Renal pelvis (tissue), 4 donors: Measurements from ENCODE around the gene PTGFRN. TPM values are rescaled to one million over a fixed set of nuclear protein-coding genes. Genes with fewer than 3 reads are reported as not detected.

Source experiments
- DNase-seq: peaks from one replicate; pipeline ENCODE4 v3.0.0-alpha.2; 2013
- polyA plus RNA-seq, 3 donors: library from polyadenylated mRNA; unstranded; fragments of 120-200 nt; gene quantifications; one replicate each; pipeline ENCODE4 v1.2.1, GENCODE V29; 2013; ENCODE audit not compliant: insufficient read length in 3 of 3

Gene PTGFRN
- polyA plus RNA-seq, 3 donors = 45.3 to 53.3 (median 48.9) TPM

DNA sequence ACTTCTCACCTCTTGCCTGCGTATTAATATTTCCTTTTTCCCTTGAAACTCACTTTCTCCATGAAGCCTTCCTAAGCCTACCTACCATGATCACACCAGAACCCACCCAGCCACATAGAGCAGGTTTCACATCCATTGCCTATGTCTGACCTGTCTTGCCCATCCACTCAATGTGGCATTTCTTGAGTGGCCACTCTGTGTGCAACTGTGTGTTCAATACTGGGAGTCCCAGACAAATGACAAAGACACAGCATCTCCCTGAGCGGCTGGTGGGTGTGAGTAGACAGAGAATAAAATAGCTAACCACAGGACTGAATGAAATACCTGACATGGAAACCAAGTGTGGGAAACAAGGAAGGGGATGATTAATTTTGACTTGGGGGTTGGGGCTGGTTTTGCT is 3.1 kb downstream of the PTGFRN start:
- no peak for DNase-seq

DNA sequence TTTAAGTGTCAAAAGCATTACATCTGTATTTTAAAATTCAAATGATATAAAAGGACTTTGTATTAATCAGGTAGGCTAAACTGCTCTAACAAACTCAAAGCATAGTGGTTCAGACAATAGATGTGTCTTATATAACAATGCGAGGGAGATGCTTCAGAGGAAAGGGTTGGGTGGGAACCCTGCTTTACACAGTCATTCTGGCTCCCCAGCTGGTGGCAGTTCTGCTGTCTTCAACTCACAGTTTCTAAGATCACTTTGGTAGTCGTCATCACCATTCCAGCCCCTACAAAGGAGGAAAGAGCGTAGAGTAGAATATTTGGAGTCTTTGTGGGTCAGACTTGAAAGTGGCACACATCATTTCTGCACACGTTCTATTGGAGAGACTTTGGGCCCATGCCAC is 4.2 kb downstream of the PTGFRN start:
- DNase-seq = no peak

DNA sequence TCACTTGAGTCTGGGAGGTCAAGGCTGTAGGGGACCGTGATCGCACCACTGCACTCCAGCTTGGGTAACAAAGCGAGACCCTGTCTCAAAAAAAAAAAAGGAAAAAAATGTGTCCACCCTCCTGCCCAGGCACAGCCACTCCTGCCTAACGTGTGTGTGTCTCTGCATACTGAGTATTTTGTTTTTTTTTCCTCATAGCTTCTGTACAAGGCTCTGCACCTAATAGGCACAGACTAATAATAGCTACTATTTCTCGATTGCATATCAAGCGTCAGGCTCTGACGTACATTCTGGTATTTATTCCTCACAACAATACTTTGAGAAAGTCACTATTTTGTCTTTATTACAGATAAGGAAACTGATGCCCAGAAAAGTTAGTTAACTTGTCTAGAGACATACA is 5.0 kb downstream of the PTGFRN start:
- no peak for DNase-seq

DNA sequence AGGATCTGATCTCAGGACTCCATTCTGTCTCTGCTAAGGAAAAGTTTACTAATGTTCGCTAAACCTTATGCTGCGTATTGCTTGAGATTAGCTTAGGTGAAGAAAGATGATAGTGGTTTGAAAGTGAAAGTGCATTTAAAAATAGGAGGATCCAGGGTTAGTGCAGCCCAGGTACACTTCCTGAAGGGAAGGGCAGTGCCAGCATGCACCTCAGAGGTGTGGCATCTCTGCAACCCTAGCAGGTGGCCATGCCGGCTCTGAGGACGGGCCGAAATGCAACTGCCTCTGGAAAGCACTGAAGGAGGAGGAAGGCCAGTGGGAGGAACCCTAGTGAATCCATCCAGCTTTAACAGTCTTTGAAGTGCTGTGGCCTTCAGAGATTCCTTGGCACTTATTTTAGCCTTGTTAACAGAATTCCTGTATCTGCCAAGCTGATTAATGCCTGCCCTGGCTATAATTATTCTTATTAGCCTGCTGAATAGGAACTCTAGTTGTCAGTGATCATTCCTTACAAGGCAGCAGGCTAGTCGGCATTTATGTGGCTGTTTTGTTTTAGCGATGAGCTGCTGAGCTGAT is 5.5 kb downstream of the PTGFRN start:
- no peak for DNase-seq

DNA sequence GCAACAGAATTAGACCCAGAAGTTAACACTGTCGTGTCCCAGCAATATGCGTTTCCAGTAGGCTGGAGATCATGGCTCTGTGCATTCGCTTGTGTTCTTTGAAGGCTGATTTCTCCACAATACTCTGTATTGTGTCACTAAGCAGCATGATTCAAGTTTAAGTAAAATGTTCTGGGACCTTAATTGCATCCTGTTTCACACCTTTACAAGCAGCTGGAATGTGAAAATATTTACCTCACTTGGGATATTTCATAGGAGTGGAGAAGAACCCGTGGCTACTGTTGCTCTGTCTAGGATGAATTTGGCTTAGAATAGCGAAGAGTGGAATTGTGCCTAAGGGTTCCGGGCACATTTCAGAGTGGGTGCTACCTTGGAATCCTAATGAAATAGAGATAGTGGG is 6.3 kb downstream of the PTGFRN start:
- no peak for DNase-seq

DNA sequence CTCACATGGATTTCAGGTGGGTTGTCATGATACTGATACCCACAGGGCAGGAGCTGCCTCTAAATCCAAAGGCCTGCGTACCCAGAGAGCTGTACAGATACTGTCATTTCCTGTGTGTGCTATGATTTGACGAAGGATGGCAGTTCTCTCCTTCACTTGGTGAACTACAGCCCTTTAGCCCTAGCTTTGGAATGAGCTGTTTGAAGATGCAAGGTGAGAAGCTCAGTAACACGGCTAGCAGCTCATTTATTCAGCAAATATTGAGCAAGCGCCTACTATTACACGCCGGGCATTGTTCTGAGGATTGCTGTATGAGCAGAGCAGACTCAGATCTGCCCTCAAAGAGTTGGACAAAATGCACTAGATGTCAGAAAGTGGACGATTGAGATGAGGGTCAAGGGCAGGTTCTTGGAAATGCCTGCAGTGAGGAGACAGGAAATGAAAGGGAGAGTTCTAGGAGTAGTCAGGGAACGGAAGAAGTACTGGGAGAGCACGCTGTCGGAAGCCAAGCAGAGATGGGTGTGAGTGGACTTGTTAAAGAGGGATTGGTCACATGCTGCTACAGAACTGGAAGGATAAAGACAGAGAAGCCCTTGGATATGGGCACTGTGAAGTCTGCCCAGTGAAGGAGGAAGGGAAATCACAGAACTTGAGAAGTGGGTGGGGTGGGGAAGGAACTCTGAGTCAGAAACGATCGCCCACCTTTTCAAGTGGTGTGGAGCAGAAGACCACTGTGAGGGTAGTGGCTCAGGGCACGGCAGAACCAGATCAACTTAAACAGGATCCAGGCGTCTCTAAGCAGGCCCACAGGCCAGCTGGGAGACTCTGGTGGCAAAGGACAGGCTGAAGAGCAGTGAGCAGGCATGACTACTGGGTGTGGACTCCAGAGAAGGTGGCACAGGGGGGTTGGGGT is 7.1 kb downstream of the PTGFRN start:
- no peak for DNase-seq

DNA sequence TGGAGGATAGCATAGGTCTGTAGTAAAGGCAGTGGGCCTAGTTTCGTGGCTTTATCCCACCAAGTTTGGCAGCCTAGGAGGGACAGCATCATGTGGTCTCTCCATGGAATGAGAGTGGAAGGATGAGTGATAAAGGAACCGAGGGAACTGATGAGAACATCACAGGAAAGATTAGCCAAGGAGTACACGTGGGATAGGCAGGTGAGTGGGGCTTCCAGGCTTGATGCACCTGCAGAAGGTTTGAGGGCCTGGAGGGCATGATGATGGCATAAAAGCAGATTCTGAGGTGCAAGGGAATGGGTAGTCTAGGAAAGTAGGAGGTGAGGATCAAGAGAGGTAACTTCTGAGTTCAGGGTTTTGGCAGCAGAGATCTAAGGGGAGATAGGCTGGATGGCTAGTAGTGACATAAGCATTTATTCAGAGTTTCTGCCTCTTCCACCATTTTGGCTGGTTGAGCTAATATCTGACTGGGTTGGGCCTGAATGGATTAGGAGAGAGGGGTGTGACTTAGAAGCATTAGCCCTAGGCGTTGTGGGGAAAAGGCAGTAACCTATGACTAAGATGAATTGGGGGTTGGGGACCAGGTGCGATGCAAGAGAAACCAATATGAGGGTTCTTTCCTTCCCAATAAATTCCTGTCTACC is 9.1 kb downstream of the PTGFRN start:
- DNase-seq = no peak

DNA sequence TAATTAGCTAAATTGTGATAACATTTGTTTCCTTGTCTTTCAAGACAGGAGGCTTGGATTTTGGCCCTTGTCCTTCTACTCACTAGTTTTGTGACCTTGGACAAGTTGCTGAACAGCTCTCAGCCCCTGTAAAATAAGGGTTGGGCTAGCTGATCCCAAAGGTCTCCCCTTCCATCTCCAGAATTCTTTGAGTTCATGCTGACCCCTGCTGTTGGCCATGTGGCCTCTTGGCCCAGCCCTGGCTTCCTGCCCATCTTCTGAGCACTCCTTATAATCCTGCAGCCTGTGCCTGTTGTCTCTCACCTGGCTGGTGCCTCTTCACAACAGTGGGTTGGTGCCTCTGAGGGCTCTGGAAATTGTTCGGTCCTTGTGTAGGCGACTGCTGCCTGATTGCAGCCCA is 10.1 kb downstream of the PTGFRN start:
- DNase-seq = no peak

DNA sequence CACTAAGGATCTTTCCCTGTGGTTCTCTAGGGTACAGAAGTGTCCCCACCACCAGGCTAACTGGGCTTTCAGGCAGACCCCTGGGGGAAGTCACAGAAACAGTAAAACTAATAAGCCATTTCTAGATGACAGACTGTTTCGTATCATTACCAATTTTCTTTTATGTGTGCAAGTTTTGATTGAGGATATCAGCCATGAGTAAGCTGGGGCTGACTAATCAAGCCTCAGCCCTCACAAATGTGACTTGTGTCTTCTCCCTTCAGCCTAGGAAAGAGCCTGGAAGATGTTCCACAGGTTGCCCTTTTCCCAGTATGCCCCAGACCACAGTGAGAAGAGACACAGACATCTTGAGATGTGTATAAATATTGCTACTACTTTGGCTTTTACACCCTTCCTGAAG is 10.5 kb downstream of the PTGFRN start:
- DNase-seq = no peak

DNA sequence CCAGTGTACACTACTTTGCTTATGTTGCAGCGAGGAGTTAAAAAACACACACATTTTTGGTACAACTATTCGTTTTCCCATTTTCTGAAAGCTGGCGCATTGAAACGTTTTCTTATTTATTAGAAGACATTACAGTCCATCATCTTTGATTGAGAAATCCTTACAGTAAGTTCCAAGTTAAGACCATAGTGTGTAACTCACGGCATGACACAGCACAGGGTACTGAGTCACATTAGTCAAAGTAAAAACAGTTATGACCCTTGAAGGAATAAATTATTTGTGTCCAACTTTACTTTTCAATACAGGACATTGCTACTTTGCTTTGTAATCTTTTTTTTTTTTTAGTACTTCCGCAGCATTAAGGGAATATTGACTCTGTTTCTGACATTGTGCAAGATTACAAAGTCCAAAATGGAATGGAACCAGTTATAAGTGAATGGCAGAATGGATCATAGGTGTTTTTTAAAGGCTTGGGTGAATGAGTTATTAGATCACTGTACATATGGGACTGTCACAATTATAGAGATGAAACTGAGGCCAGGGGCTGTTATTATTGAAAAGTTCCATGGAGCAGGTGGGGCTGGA is 11.7 kb downstream of the PTGFRN start:
- DNase-seq = no peak

DNA sequence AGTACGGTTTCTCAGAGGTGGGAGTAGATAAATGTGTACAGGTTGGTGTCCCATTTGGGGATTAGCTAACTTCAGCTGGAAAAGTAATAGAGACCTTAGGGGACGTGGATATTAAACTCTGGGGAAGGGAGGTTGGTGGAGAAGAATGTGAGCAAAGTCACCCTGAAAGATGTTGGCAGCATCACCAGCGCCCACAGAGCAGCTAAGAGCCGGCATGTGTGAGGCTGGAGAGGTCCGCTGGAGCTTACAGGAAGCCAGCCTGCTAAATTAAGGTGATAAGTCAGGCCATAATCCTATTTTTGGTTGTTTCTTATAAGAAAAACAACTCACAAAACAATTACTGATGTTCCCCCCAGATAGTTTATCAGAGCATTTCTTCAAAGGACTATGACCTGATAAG is 12.2 kb downstream of the PTGFRN start:
- no peak for DNase-seq

DNA sequence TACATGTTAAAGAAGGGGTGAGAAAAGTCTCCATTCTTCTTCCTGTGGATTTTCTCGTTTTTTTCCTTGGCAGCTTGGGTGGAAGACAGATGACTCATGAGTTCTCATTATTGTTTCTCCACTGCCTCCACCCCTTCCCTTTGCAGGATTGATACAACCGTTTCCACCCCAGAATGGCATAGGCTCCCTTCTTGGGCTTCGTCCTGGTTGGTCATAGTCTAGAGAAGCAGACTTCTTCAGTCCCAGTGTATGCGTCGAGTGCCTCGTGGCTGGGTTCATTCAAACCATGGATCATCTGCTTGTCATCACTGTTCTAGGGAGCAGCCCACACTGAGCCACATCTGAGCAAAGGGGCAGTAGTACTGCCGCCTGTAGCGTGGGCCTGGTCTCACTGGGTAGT is 13.7 kb downstream of the PTGFRN start:
- no peak for DNase-seq

DNA sequence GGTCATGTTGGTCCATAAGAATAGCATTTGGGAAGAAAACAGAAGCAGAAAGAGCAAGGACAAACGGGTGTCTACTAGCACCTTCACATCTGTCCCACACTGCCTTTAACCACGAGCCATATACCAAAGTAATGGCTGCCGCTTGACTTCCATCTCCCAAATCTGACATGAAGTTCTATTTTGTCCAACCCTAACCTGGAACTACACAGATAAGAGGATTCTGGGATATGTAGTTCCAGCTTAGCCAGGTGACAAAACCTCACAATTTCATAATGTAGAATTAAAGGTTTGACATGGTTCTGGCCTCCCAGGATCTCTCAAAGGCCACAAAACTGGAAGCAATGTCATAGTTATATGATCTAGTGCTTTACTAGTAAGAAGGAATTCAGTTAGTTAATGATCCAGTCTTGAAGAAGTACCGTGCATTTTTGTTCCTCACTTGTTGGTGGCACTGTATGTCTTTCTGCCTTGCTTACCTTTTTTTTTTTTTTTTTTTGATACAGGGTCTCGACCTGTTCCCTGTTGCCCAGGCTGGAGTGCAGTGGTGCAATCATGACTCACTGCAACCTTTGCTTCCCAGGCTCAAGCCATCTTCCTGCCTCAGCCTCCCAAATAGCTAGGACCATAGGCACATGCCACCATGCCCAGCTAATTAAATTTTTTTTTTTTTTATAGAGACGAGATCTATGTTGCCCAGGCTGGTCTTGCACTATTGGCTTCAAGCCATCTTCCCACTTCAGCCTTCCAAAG is 17.5 kb downstream of the PTGFRN start:
- no peak for DNase-seq

DNA sequence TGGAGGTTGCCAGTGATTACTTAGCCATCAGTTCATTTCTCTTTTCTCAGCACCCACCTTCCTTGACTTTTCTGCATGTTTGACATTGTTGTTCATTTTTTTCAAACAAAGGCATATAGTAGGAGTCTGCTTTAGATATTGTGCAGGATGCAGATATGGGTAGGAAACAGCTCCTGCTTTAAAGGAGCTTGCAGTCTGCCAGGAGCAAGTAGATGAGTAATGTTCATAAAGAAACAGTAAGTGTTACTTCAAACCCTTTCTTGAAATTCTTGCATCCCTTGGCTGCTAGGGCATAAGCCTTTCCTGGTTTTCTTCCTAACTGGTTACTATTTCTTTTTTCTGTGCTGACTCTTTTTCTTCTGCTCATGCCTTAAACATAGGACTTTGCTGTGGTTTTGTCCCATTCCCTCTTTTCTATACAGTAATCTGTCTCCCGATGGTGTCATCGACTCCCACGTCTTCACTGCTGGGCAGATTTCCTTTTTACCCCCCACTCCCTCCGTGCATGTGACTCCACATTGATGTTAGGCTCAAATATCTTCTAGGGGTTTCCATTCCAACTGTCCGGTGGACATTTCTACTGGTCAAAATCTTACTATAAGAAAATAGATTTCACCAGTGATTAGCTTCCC is 20.4 kb downstream of the PTGFRN start:
- DNase-seq = no peak

DNA sequence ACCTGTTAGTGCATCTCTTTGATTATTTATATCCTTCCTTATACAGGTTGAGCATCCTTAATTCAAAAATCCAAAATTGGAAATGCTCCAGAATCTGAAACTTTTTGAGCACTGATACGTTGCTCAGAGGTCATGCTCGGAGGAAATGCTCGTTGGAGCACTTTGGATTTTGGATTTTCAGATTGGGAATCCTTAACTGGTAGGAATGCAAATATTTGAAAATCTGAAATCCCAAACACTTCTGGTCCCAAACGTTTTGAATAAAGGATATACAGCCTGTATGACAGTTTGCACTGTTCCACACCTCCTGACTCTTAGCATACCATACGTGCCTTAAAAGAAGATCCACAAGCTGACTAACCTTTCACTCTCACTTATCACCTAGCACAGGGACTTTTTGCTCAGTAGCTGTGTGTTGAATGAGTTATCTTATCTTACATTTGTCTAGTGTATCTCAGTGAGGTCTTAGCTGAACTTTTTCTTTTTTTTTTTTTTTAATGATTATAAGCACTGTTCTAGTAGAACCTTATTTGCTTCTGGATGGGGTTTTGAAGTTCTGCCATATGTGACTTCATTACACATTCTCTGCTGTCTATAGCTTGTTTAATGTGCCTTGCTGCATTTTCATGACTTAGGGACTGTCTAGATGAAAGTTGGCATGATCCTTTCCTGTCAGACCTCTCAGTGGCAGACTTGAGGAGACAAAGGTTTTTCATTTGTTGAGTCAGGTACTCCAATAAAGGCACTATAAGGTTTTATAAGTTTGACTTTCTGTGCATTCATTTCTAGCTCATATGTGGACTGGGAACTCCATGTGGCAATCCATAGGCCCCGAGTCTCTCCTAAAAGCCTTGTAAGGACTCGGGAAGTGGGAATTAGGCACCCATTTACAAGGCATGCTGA is 21.6 kb downstream of the PTGFRN start:
- DNase-seq = no peak

DNA sequence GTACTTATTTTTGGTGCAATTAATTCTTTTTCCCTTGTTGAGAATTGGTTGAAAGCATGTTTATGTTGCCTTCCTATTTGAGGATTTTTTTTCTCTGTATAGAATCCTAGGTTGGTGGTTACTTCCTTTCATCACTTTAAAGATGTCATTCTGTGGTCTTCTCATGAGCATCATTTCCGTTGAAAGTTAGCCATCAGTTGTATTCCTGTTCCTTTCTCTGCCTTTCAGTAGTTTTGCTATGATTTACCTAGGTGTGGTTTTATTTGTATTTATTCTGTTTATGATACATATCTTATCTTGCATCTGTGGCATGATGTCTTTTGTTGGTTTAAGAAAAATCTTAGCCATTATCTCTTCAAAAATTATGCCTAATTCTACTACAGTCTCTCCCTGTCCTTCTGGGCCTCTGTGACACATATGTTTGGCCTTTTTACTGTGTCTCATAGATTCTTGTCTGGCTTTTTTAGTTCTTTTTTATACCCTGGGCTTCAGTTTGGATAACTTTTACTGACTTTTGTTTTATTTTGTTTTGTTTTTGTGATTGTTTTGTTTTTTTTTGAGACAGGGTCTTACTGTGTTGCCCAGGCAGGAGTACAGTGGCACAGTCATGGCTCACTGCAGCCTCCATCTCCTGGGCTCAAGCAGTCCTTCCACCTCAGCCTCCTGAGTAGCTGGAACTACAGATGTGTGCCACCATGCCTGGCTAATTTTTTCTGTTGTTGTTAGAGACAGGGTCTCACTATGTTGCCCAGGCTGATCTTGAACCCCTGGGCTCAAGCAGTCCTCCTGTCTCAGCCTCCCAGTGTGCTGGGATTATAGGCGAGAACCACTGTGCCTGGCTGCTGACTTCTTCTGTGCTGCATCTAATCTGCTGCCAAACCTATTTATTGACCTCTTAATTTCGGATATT is 24.1 kb downstream of the PTGFRN start:
- no peak for DNase-seq

DNA sequence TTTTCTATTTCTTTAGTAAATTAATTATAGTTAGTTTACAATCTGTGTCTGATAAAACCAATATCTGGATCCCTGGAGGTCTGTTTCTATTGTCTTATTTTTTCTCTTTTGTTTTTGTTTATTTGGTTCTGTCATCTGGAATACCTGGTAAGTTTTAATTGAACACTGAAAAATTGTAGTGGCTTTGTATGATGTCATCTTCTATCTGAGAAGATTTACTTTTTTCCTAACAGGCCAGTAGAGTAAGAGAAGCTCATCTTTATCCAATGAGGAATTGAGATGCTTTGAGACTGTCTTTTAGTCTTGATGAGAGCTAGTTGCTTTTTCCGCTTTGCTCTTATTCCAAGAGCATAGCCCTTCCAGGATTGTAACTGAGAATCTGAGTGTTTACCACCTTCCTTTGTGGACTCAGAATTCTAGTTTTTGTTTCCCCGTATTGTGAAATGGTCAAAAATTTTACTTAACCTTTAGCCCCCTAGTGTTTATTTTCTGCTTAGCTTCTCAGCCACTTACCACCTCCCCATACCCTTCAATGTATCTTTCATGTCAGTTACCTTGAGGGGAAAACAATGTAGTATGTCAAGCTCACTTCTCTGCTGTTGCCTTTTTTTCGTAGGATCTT is 25.0 kb downstream of the PTGFRN start:
- DNase-seq = no peak

DNA sequence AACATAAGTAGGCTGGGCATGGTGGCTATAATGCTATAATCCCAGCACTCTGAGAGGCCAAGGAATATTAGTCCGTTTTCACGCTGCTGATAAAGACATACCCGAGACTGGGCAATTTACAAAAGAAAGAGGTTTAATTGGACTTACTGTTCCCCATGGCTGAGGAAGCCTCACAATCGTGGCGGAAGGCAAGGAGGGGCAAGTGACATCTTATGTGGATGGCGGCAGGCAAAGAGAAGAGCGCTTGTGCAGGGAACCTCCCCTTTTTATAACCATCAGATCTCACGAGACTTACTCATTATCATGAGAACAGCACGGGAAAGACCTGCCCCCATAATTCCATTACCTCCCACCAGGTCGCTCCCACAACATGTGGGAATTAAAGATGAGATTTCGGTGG is 28.5 kb downstream of the PTGFRN start:
- DNase-seq = no peak
